Measurements from ENCODE around the gene ZNF567.

Gene ZNF567

GRCh38 chr19:36750066-36750691 lies 62.8 kb downstream of the ZNF567 start:
- DNase-seq (ENCODE audit: low spot score), result no peak

All from RKO (cell line).